H9 (cell line): Measurements from ENCODE around the gene UCP2. TPM values are rescaled to one million over a fixed set of nuclear protein-coding genes. Genes with fewer than 3 reads are reported as not detected.

Source experiments
- DNase-seq: peaks from one replicate; pipeline ENCODE4 v3.0.0-alpha.2; 2017
- H2AFZ ChIP-seq: one replicate; pipeline ENCODE4 v1.6.1; 2013; ENCODE audit warnings: mild to moderate bottlenecking, low read length, control low read depth, moderate library complexity
- H2AK5ac ChIP-seq: 2 replicates; pipeline ENCODE4 v1.6.1; 2013; ENCODE audit warnings: low read length, control low read depth, mixed read lengths; ENCODE audit not compliant: insufficient read length
- H2BK120ac ChIP-seq: one replicate; pipeline ENCODE4 v1.6.1; 2013; ENCODE audit warnings: low read depth, mild to moderate bottlenecking, low read length, control low read depth, inconsistent platforms; ENCODE audit not compliant: poor library complexity, severe bottlenecking
- H2BK12ac ChIP-seq: 2 replicates; pipeline ENCODE4 v1.6.1; 2013; ENCODE audit warnings: low read length, control low read depth, mixed read lengths, low read depth; ENCODE audit not compliant: insufficient read length
- H2BK15ac ChIP-seq: 2 replicates; pipeline ENCODE4 v1.6.1; 2013; ENCODE audit warnings: low read depth, low read length, control low read depth
- H2BK20ac ChIP-seq: one replicate; pipeline ENCODE4 v1.6.1; 2013; ENCODE audit warnings: low read depth, mild to moderate bottlenecking, low read length, control low read depth, inconsistent platforms; ENCODE audit not compliant: poor library complexity, severe bottlenecking
- H2BK5ac ChIP-seq: 2 replicates; pipeline ENCODE4 v1.6.1; 2013; ENCODE audit warnings: low read length, control low read depth, mixed read lengths; ENCODE audit not compliant: insufficient read length
- H3K14ac ChIP-seq: 2 replicates; pipeline ENCODE4 v1.6.1; 2013; ENCODE audit warnings: low read length, control low read depth; ENCODE audit not compliant: insufficient read depth
- H3K18ac ChIP-seq: 2 replicates; pipeline ENCODE4 v1.6.1; 2013; ENCODE audit warnings: low read depth, mild to moderate bottlenecking, mixed read lengths, low read length, control low read depth; ENCODE audit not compliant: insufficient read length
- H3K23ac ChIP-seq: 2 replicates; pipeline ENCODE4 v1.6.1; 2013; ENCODE audit warnings: low read length, control low read depth, mixed read lengths, low read depth; ENCODE audit not compliant: insufficient read length
- H3K23me2 ChIP-seq: 2 replicates; pipeline ENCODE4 v1.6.1; 2013; ENCODE audit warnings: low read depth, mild to moderate bottlenecking, mixed read lengths, low read length, control low read depth; ENCODE audit not compliant: insufficient read length, poor library complexity, severe bottlenecking
- H3K27ac ChIP-seq: 2 replicates; pipeline ENCODE4 v1.5.1; 2013; ENCODE audit warnings: low read length, control low read depth, mixed read lengths, low read depth; ENCODE audit not compliant: insufficient read length
- H3K27me3 ChIP-seq: 2 replicates; pipeline ENCODE4 v1.6.1; 2013; ENCODE audit warnings: low read length, control low read depth, inconsistent platforms; ENCODE audit not compliant: insufficient read depth
- H3K4ac ChIP-seq: 2 replicates; pipeline ENCODE4 v1.6.1; 2013; ENCODE audit warnings: low read depth, mild to moderate bottlenecking, control low read depth, inconsistent platforms, low read length, moderate library complexity
- H3K4me1 ChIP-seq: 2 replicates; pipeline ENCODE4 v1.6.1; 2013; ENCODE audit warnings: low read length, control low read depth, inconsistent platforms; ENCODE audit not compliant: insufficient read depth
- H3K4me2 ChIP-seq: 2 replicates; pipeline ENCODE4 v1.6.1; 2013; ENCODE audit warnings: low read length, control low read depth, mixed read lengths; ENCODE audit not compliant: insufficient read length, insufficient read depth
- H3K56ac ChIP-seq: 2 replicates; pipeline ENCODE4 v1.6.1; 2013; ENCODE audit warnings: low read depth, mild to moderate bottlenecking, mixed read lengths, low read length, control low read depth; ENCODE audit not compliant: insufficient read length
- H3K79me1 ChIP-seq: 2 replicates; pipeline ENCODE4 v1.6.1; 2013; ENCODE audit warnings: low read depth, mild to moderate bottlenecking, moderate library complexity, low read length, control low read depth, inconsistent platforms; ENCODE audit not compliant: insufficient read depth, poor library complexity, severe bottlenecking
- H3K79me2 ChIP-seq: 2 replicates; pipeline ENCODE4 v1.6.1; 2013; ENCODE audit warnings: low read length, control low read depth, inconsistent platforms; ENCODE audit not compliant: insufficient read depth
- H3K9ac ChIP-seq: 2 replicates; pipeline ENCODE4 v1.6.1; 2013; ENCODE audit warnings: low read length, control low read depth, mixed read lengths; ENCODE audit not compliant: insufficient read length; ENCODE audit errors: extremely low read depth
- H3K9me3 ChIP-seq: one replicate; pipeline ENCODE4 v1.6.1; 2013; ENCODE audit warnings: low read depth, low read length, inconsistent platforms; ENCODE audit not compliant: control insufficient read depth
- H3T11ph ChIP-seq: one replicate; pipeline ENCODE4 v1.6.1; 2013; ENCODE audit warnings: mild to moderate bottlenecking, low read length, control low read depth, inconsistent platforms
- H4K20me1 ChIP-seq: one replicate; pipeline ENCODE4 v1.6.1; 2013; ENCODE audit not compliant: control insufficient read depth, insufficient read length, insufficient read depth
- H4K5ac ChIP-seq: 2 replicates; pipeline ENCODE4 v1.6.1; 2013; ENCODE audit warnings: low read depth, mild to moderate bottlenecking, mixed read lengths, low read length, control low read depth; ENCODE audit not compliant: insufficient read length
- H4K8ac ChIP-seq: replicated peaks from 2 replicates; pipeline ENCODE4 v1.6.1; 2013; ENCODE audit warnings: low read length, control low read depth, mixed read lengths, low read depth; ENCODE audit not compliant: insufficient read length
- H4K91ac ChIP-seq: 2 replicates; pipeline ENCODE4 v1.6.1; 2013; ENCODE audit warnings: low read depth, mild to moderate bottlenecking, moderate library complexity, mixed read lengths, low read length, control low read depth; ENCODE audit not compliant: insufficient read length
- H3K27ac Mint-ChIP-seq, 3 experiments: 2 replicates in 2 of 3; 3 replicates in 1 of 3; pipeline ENCODE4 v1.8.0; 2020 to 2021; ENCODE audit warnings: mixed read lengths in 3 of 3, mild to moderate bottlenecking in 1 of 3, moderate library complexity in 1 of 3
- H3K27me3 Mint-ChIP-seq: 2 replicates; pipeline ENCODE4 v1.8.0; 2021; ENCODE audit warnings: low read depth, mild to moderate bottlenecking, moderate library complexity, mixed read lengths
- H3K36me3 Mint-ChIP-seq, 3 experiments: 2 replicates in 2 of 3; 3 replicates in 1 of 3; pipeline ENCODE4 v1.8.0; 2020 to 2021; ENCODE audit warnings: low read depth in 3 of 3, mixed read lengths in 3 of 3; ENCODE audit not compliant: insufficient read depth in 1 of 3
- H3K4me1 Mint-ChIP-seq, 2 experiments: 2 replicates each; pipeline ENCODE4 v1.8.0; 2020; ENCODE audit warnings: mixed read lengths in 2 of 2
- H3K4me3 Mint-ChIP-seq, 2 experiments: 2 replicates in 1 of 2; 3 replicates in 1 of 2; pipeline ENCODE4 v1.8.0; 2020 to 2021; ENCODE audit warnings: mild to moderate bottlenecking in 2 of 2, mixed read lengths in 2 of 2, moderate library complexity in 1 of 2
- H3K9me3 Mint-ChIP-seq, 2 experiments: 2 replicates in 1 of 2; 3 replicates in 1 of 2; pipeline ENCODE4 v1.8.0; 2020; ENCODE audit warnings: mild to moderate bottlenecking in 2 of 2, mixed read lengths in 2 of 2, moderate library complexity in 1 of 2
- CTCF ChIP-seq: fragments of 200-600 bp; sonication (generic); conservative IDR thresholded peaks from 3 replicates; pipeline ENCODE4 v1.8.0; 2021; ENCODE audit warnings: antibody characterized with exemption, mild to moderate bottlenecking
- WGBS: extraction: QIAGEN DNeasy Blood & Tissue Kit; methylation state at CpG from one replicate; pipeline ENCODE4 v1.1.7; 2013; ENCODE audit warnings: missing lambda C conversion rate, low lambda C conversion rate, mixed read lengths; ENCODE audit not compliant: insufficient read length; ENCODE audit errors: extremely low coverage; 5-methylcytosine and 5-hydroxymethylcytosine counted together
- total RNA-seq: library from RNA; stranded (reverse); gene quantifications from 2 replicates; pipeline ENCODE4 v1.2.1, GENCODE V29; 2021

The UCP2 gene
- total RNA-seq, 1 experiment from 2014 or later = 62.1 TPM

GRCh38 chr11:73974604-73975478 lies 7.8 kb downstream of the UCP2 start:
- no peak overlapping the region; the same call in 1 of the 2 replicates for H3K14ac ChIP-seq
- H3K4me1 ChIP-seq = no peaks in the 10 kb centered on the region
- no peaks in the 10 kb centered on the region for H3K27me3 ChIP-seq
- no peaks in the 10 kb centered on the region for H4K20me1 ChIP-seq
- H3K18ac ChIP-seq = no peak overlapping the region
- no peaks in the 10 kb centered on the region for H3K23me2 ChIP-seq
- Mint-ChIP-seq H3K9me3 (no peaks in the 10 kb centered on the region), H3K36me3 (peaks cover 42 to 60% (median 60%) of the 10 kb centered on the region in 3 experiments; a peak in 6 of 7 replicates), H3K4me3 (no peak overlapping the region), H3K27ac (no peak overlapping the region), H3K27me3 (peaks cover 2% of the 10 kb centered on the region; the same call in 1 of the 2 replicates), H3K4me1 (peaks cover 1 to 9% of the 10 kb centered on the region in 2 experiments)
- H4K91ac ChIP-seq = no peak overlapping the region
- no peak overlapping the region for H3K4me2 ChIP-seq
- H3K56ac ChIP-seq = no peak overlapping the region
- no peak overlapping the region for H2BK12ac ChIP-seq
- WGBS = 100% methylated on average over 1 of the region's 13 CpGs
- no peaks in the 10 kb centered on the region for H3K9me3 ChIP-seq
- no peak overlapping the region for H3K4ac ChIP-seq
- no peak overlapping the region for H3K27ac ChIP-seq
- no peak overlapping the region for H3T11ph ChIP-seq
- H4K8ac ChIP-seq = no peak overlapping the region
- H2AFZ ChIP-seq = no peak overlapping the region
- H3K79me1 ChIP-seq = no peaks in the 10 kb centered on the region
- no peak for TF ChIP-seq CTCF
- H2BK20ac ChIP-seq = no peak overlapping the region
- no peak overlapping the region for H2BK15ac ChIP-seq
- H2AK5ac ChIP-seq = no peak overlapping the region
- no peak overlapping the region for H3K23ac ChIP-seq
- no peak overlapping the region for H2BK120ac ChIP-seq
- no peak overlapping the region for H3K9ac ChIP-seq
- no peak for DNase-seq
- H3K79me2 ChIP-seq = no peaks in the 10 kb centered on the region
- H4K5ac ChIP-seq = no peak overlapping the region
- H2BK5ac ChIP-seq = no peak overlapping the region
